ENCODE data around the gene GARS1. TPM values are rescaled to one million over a fixed set of nuclear protein-coding genes. Genes with fewer than 3 reads are reported as not detected.
"Not testable (repeated sequence)": the region's sequence is repeated elsewhere in the genome, so short reads cannot be mapped to it uniquely, and the experiment has no call there.

Gene GARS1
- total RNA-seq, 1 donor from 2014 or later: 208 TPM

- H3K9me3 Mint-ChIP-seq; intact Hi-C loops (cut with micrococcal nuclease); H3K27ac Mint-ChIP-seq: not testable (repeated sequence)
Observed at GRCh38 chr7:30642322-30642721, 47.6 kb downstream of the GARS1 start.

GRCh38 chr7:30642789-30643188 is 48.1 kb downstream of the GARS1 start:
- H3K27ac Mint-ChIP-seq: no peak overlapping the region
- H3K4me3 Mint-ChIP-seq (ENCODE audit: low read depth): no peak overlapping the region
- no peaks in the 10 kb centered on the region for H3K9me3 Mint-ChIP-seq
- no peaks in the 10 kb centered on the region for H3K27me3 Mint-ChIP-seq (ENCODE audit: low read depth)
- no peaks in the 10 kb centered on the region for H3K4me1 Mint-ChIP-seq (ENCODE audit: low read depth)
- DNase-seq (ENCODE audit: low spot score): no peak
- intact Hi-C loops (cut with micrococcal nuclease): no loop called here
- peaks cover 14% of the 10 kb centered on the region for H3K36me3 Mint-ChIP-seq (ENCODE audit: low read depth)

More at GRCh38 chr7:30642322-30642721, 47.6 kb downstream of the GARS1 start:
- H3K36me3 Mint-ChIP-seq (ENCODE audit: low read depth): peaks cover 14% of the 10 kb centered on the region
- not testable (repeated sequence) for H3K4me3 Mint-ChIP-seq (ENCODE audit: low read depth); H3K27me3 Mint-ChIP-seq (ENCODE audit: low read depth); DNase-seq (ENCODE audit: low spot score); H3K4me1 Mint-ChIP-seq (ENCODE audit: low read depth)

DNA sequence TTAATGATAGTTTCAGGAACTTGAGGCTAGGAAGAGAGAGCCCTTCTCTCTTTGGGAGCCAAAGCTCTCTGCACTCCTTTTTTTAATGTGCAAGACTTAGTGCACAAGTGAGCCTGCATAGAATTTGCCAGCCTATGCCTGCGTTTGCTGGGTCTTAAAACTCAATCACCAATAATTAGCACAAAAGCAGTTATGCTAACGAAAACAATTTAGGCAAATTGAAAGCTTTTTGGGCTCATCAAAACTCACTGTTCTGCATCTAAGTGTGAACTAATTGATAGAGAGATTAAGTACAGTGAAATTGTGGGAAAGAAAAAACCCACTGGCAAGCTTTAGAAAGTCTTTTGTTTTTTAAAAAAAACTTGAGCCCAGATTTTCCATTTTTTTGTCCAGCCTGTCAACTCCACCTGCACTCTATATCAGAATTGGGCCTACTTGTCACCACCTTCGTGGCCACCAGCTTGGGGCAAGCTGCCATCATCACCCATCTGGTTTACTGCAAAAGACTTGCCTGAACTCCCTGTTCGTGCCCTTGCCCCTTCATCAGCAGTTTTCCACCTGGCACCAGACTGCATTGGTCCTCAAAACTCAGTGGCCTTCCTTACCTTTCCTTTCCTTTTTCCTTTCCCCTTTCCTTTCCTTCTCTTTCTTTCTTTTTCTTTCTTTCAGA is 49.7 kb downstream of the GARS1 start:
- peaks cover 11% of the 10 kb centered on the region for H3K36me3 Mint-ChIP-seq (ENCODE audit: low read depth)
- H3K27ac Mint-ChIP-seq: no peak overlapping the region
- H3K27me3 Mint-ChIP-seq (ENCODE audit: low read depth): no peaks in the 10 kb centered on the region
- H3K9me3 Mint-ChIP-seq: no peaks in the 10 kb centered on the region
- intact Hi-C loops (cut with micrococcal nuclease): no loop called here
- DNase-seq (ENCODE audit: low spot score): no peak
- H3K4me3 Mint-ChIP-seq (ENCODE audit: low read depth): no peak overlapping the region
- no peaks in the 10 kb centered on the region for H3K4me1 Mint-ChIP-seq (ENCODE audit: low read depth)

- H3K27ac Mint-ChIP-seq: no peak overlapping the region
- no peaks in the 10 kb centered on the region for H3K27me3 Mint-ChIP-seq (ENCODE audit: low read depth)
- intact Hi-C loops (cut with micrococcal nuclease): no loop called here
- no peaks in the 10 kb centered on the region for H3K9me3 Mint-ChIP-seq
- H3K36me3 Mint-ChIP-seq (ENCODE audit: low read depth): peaks cover 11% of the 10 kb centered on the region
- no peak overlapping the region for H3K4me3 Mint-ChIP-seq (ENCODE audit: low read depth)
- DNase-seq (ENCODE audit: low spot score): no peak
- no peaks in the 10 kb centered on the region for H3K4me1 Mint-ChIP-seq (ENCODE audit: low read depth)
Observed at GRCh38 chr7:30645661-30646060, 51.0 kb downstream of the GARS1 start.

DNA sequence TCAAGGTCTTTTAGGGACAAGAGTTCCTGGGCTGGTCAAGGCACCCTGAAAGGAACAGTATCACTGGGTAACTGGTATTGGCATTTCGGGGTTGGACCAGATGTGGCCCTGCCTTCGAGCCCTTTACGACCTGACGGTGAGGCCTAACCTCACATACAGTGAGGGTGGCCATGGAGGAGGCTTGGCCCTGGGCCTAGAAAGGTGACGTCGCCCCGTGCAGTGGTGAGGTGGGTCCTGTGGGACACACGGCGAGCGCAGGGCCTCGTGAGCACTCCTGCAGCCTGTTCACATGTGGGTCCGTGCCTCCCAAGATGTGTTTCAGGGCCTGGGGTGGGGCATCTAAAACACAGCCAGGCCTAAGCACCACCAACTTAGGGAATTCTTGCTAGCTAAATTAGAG is 51.5 kb downstream of the GARS1 start:
- DNase-seq (ENCODE audit: low spot score): no peak
- H3K27me3 Mint-ChIP-seq (ENCODE audit: low read depth): no peaks in the 10 kb centered on the region
- H3K4me3 Mint-ChIP-seq (ENCODE audit: low read depth): no peak overlapping the region
- intact Hi-C loops (cut with micrococcal nuclease): no loop called here
- no peaks in the 10 kb centered on the region for H3K4me1 Mint-ChIP-seq (ENCODE audit: low read depth)
- H3K36me3 Mint-ChIP-seq (ENCODE audit: low read depth): peaks cover 11% of the 10 kb centered on the region
- H3K9me3 Mint-ChIP-seq: no peaks in the 10 kb centered on the region
- H3K27ac Mint-ChIP-seq: no peak overlapping the region

- no peak for DNase-seq (ENCODE audit: low spot score)
- H3K36me3 Mint-ChIP-seq (ENCODE audit: low read depth): peaks cover 11% of the 10 kb centered on the region
- no peak overlapping the region for H3K4me3 Mint-ChIP-seq (ENCODE audit: low read depth)
- no peaks in the 10 kb centered on the region for H3K9me3 Mint-ChIP-seq
- no peaks in the 10 kb centered on the region for H3K27me3 Mint-ChIP-seq (ENCODE audit: low read depth)
- intact Hi-C loops (cut with micrococcal nuclease): no loop called here
- H3K4me1 Mint-ChIP-seq (ENCODE audit: low read depth): no peaks in the 10 kb centered on the region
- no peak overlapping the region for H3K27ac Mint-ChIP-seq
Observed at GRCh38 chr7:30647589-30648364, 53.1 kb downstream of the GARS1 start.

DNA sequence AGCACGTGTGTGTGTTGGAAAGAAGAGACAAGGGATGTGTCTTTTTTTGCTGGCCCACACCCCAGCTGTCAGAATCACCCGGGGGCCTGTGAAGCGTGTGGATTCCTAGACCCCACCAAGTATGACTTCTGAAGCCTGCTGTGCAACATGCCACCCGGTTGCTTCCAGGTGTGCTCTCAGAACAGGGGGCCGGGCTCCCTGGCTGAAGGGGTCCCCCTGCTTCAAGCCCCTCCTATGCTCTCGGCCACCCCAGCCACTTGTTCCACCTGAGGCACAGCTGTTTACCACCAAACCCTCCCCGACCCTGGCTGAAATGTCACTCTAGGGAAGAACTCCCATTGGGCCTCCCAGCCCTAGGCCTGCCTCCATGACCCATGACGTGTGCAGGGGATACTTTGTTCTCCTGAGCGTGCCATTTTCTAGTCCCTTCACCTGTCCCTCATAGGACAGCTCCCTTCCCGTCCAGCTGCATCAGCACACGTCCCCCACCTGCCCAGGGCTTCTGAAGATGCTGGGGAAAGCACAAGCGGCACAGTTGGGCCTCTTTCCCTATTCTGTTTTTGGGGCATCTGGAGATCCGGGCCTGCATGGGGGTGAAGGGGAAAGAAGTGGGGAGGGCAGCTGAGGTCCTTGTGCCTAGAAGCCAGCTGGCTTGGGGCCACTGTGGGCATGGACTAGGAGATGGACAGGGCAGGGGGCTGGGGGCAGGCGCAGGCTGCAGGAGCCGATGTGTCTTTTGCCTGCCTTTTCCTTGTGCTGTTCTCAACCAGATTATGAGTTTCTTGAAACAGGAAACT is 54.3 kb downstream of the GARS1 start:
- Mint-ChIP-seq H3K4me1 (ENCODE audit: low read depth) (no peaks in the 10 kb centered on the region), H3K27me3 (ENCODE audit: low read depth) (no peaks in the 10 kb centered on the region), H3K9me3 (no peaks in the 10 kb centered on the region), H3K4me3 (ENCODE audit: low read depth) (no peak overlapping the region), H3K27ac (no peak overlapping the region), H3K36me3 (ENCODE audit: low read depth) (peaks cover 7% of the 10 kb centered on the region)
- intact Hi-C loops (cut with micrococcal nuclease): no loop called here
- no peak for DNase-seq (ENCODE audit: low spot score)

- no peaks in the 10 kb centered on the region for H3K27me3 Mint-ChIP-seq (ENCODE audit: low read depth)
- H3K27ac Mint-ChIP-seq: no peak overlapping the region
- intact Hi-C loops (cut with micrococcal nuclease): no loop called here
- H3K4me1 Mint-ChIP-seq (ENCODE audit: low read depth): no peaks in the 10 kb centered on the region
- no peak for DNase-seq (ENCODE audit: low spot score)
- no peak overlapping the region for H3K4me3 Mint-ChIP-seq (ENCODE audit: low read depth)
- peaks cover 7% of the 10 kb centered on the region for H3K36me3 Mint-ChIP-seq (ENCODE audit: low read depth)
- no peaks in the 10 kb centered on the region for H3K9me3 Mint-ChIP-seq
Observed at GRCh38 chr7:30649717-30650420, 55.2 kb downstream of the GARS1 start.

GRCh38 chr7:30650421-30650808 is 55.7 kb downstream of the GARS1 start:
- no peak for DNase-seq (ENCODE audit: low spot score)
- Mint-ChIP-seq H3K27ac (no peak overlapping the region), H3K27me3 (ENCODE audit: low read depth) (no peaks in the 10 kb centered on the region), H3K9me3 (no peaks in the 10 kb centered on the region), H3K36me3 (ENCODE audit: low read depth) (peaks cover 3% of the 10 kb centered on the region), H3K4me3 (ENCODE audit: low read depth) (no peak overlapping the region), H3K4me1 (ENCODE audit: low read depth) (no peaks in the 10 kb centered on the region)
- intact Hi-C loops (cut with micrococcal nuclease): no loop called here

GRCh38 chr7:30652132-30652531 is 57.5 kb downstream of the GARS1 start:
- Mint-ChIP-seq H3K27ac (no peak overlapping the region), H3K4me3 (ENCODE audit: low read depth) (no peak overlapping the region), H3K27me3 (ENCODE audit: low read depth) (no peaks in the 10 kb centered on the region), H3K9me3 (no peaks in the 10 kb centered on the region), H3K36me3 (ENCODE audit: low read depth) (no peaks in the 10 kb centered on the region), H3K4me1 (ENCODE audit: low read depth) (no peaks in the 10 kb centered on the region)
- DNase-seq (ENCODE audit: low spot score): no peak
- intact Hi-C loops (cut with micrococcal nuclease): no loop called here

- no peaks in the 10 kb centered on the region for H3K4me1 Mint-ChIP-seq (ENCODE audit: low read depth)
- no peaks in the 10 kb centered on the region for H3K36me3 Mint-ChIP-seq (ENCODE audit: low read depth)
- H3K27me3 Mint-ChIP-seq (ENCODE audit: low read depth): no peaks in the 10 kb centered on the region
- DNase-seq (ENCODE audit: low spot score): no peak
- intact Hi-C loops (cut with micrococcal nuclease): no loop called here
- no peak overlapping the region for H3K4me3 Mint-ChIP-seq (ENCODE audit: low read depth)
- H3K9me3 Mint-ChIP-seq: no peaks in the 10 kb centered on the region
- no peak overlapping the region for H3K27ac Mint-ChIP-seq
Observed at GRCh38 chr7:30652698-30653641, 58.3 kb downstream of the GARS1 start.

Data from activated T-helper 2 cell treated with anti-CD3 and anti-CD28 coated beads, Interferon-gamma antibody, Interleukin-2, Interleukin-4, amounts not matched to agents 10 μg/mL and 5 μg/mL and 100 μg/mL, durations not matched to agents 14 hours and 24 hours and 36 hours (primary cell).